ENCODE data around the gene WDR20.

Gene WDR20

GRCh38 chr14:102201353-102201738, 61.6 kb downstream of the WDR20 start:
- DNase-seq, result no peak

- no peak for DNase-seq
These were observed 62.1 kb downstream of the WDR20 start for GRCh38 chr14:102201776-102202175.

GRCh38 chr14:102202944-102203343, 63.2 kb downstream of the WDR20 start:
- no peak for DNase-seq

GRCh38 chr14:102203382-102203781, 63.7 kb downstream of the WDR20 start:
- no peak for DNase-seq

- DNase-seq, result no peak
These were observed 65.9 kb downstream of the WDR20 start for GRCh38 chr14:102205560-102205959.

GRCh38 chr14:102206918-102207317, 67.2 kb downstream of the WDR20 start:
- no peak for DNase-seq

GRCh38 chr14:102207831-102208365, 68.2 kb downstream of the WDR20 start:
- no peak for DNase-seq

GRCh38 chr14:102208741-102209140, 69.0 kb downstream of the WDR20 start:
- no peak for DNase-seq

GRCh38 chr14:102209224-102209966, 69.7 kb downstream of the WDR20 start:
- DNase-seq, result no peak

GRCh38 chr14:102210421-102211042, 70.8 kb downstream of the WDR20 start:
- no peak for DNase-seq

- no peak for DNase-seq
These were observed 71.5 kb downstream of the WDR20 start for GRCh38 chr14:102211240-102211639.

- no peak for DNase-seq
These were observed 72.7 kb downstream of the WDR20 start for GRCh38 chr14:102212356-102212755.

GRCh38 chr14:102212845-102213244, 73.1 kb downstream of the WDR20 start:
- no peak for DNase-seq

- no peak for DNase-seq
These were observed 73.8 kb downstream of the WDR20 start for GRCh38 chr14:102213470-102213869.

- DNase-seq, result no peak
These were observed 74.4 kb downstream of the WDR20 start for GRCh38 chr14:102213984-102214658.

- DNase-seq, result no peak
These were observed 75.4 kb downstream of the WDR20 start for GRCh38 chr14:102215071-102215470.

GRCh38 chr14:102215576-102216250, 76.0 kb downstream of the WDR20 start:
- DNase-seq, result no peak

- DNase-seq, result no peak
These were observed 77.7 kb downstream of the WDR20 start for GRCh38 chr14:102217399-102217798.

- no peak for DNase-seq
These were observed 78.3 kb downstream of the WDR20 start for GRCh38 chr14:102217987-102218421.

GRCh38 chr14:102218688-102219087, 79.0 kb downstream of the WDR20 start:
- DNase-seq, result no peak

GRCh38 chr14:102219316-102219715, 79.6 kb downstream of the WDR20 start:
- DNase-seq, result no peak

- no peak for DNase-seq
These were observed 80.3 kb downstream of the WDR20 start for GRCh38 chr14:102220031-102220430.

GRCh38 chr14:102221026-102221425, 81.3 kb downstream of the WDR20 start:
- no peak for DNase-seq
